Uterus (tissue), 2 donors: Measurements from ENCODE around the gene TCN2.

Source experiments
- CTCF ChIP-seq, 4 experiments: fragments of 200-600 bp in 2 of 4; fragments of 450-650 bp in 2 of 4; sonication (generic) in 2 of 4; IDR thresholded peaks; one replicate each; pipeline ENCODE4 v1.5.1; 2016 to 2019; ENCODE audit warnings: antibody characterized with exemption in 4 of 4, mild to moderate bottlenecking in 2 of 4, moderate library complexity in 1 of 4
- POLR2A ChIP-seq, 2 donors: fragments of 450-650 bp; IDR thresholded peaks; one replicate each; pipeline ENCODE4 v1.6.1; 2016; ENCODE audit warnings: antibody characterized with exemption in 2 of 2, mild to moderate bottlenecking in 1 of 2, moderate library complexity in 1 of 2

GRCh38 chr22:30562366-30562765 is 44.6 kb upstream of the TCN2 start:
- no peak for TF ChIP-seq POLR2A (IDR thresholded peaks at IDR 0.05)
- TF ChIP-seq CTCF (IDR thresholded peaks at IDR 0.05) = no peak
